GM21360 (cell line): Measurements from ENCODE around the gene FCSK.
"Not testable (repeated sequence)": the region's sequence is repeated elsewhere in the genome, so short reads cannot be mapped to it uniquely, and the experiment has no call there.

ENCODE experiments used
- ATAC-seq: cut with Tn5 transposase; IDR thresholded peaks from one replicate; pipeline ENCODE4 v1.9.1; 2021; ENCODE audit warnings: mild to moderate bottlenecking, moderate library complexity; ENCODE audit not compliant: unreplicated experiment

FCSK gene

GRCh38 chr16:70522216-70523075 lies 68.1 kb downstream of the FCSK start:
- no peak for ATAC-seq

GRCh38 chr16:70523076-70523742 lies 68.8 kb downstream of the FCSK start, which contains the start of gene COG4:
Gene COG4, minus strand, starts transcription at chr16:70523554. Its CDS starts 11 bp downstream, at chr16:70523543.
- ATAC-seq = peak; percentile 64

GRCh38 chr16:70523743-70524398 lies 69.5 kb downstream of the FCSK start, which contains the start of gene SF3B3:
Gene SF3B3, plus strand, starts transcription at chr16:70523816. Its CDS starts 2,841 bp downstream, at chr16:70526657.
- peak; percentile 49 for ATAC-seq

GRCh38 chr16:70524399-70524825 lies 70.0 kb downstream of the FCSK start:
- ATAC-seq = not testable (repeated sequence)

GRCh38 chr16:70526403-70526802 lies 72.0 kb downstream of the FCSK start:
- no peak for ATAC-seq

- no peak for ATAC-seq
These were observed 73.1 kb downstream of the FCSK start for GRCh38 chr16:70527315-70527996.

GRCh38 chr16:70529051-70529777 lies 74.8 kb downstream of the FCSK start:
- no peak for ATAC-seq
